GM12878 (cell line): ENCODE results near the gene TGFBR1.

Experiments used
- ATF7 ChIP-seq: fragments of 450-650 bp; IDR thresholded peaks from 2 replicates; pipeline ENCODE4 v1.6.1; 2016; ENCODE audit warnings: low read depth, mild to moderate bottlenecking
- CREB1 ChIP-seq: IDR thresholded peaks from 2 replicates; pipeline ENCODE4 v1.6.1; 2012; ENCODE audit warnings: low read depth, mild to moderate bottlenecking, inconsistent platforms
- CTCF ChIP-seq, 3 experiments: IDR thresholded peaks in 2 of 3; conservative IDR thresholded peaks in 1 of 3; 2 replicates each; pipeline ENCODE4 v1.5.1; 2011; ENCODE audit warnings: low read depth in 3 of 3, low read length in 3 of 3, mild to moderate bottlenecking in 3 of 3, control low read depth in 2 of 3, moderate library complexity in 2 of 3, inconsistent platforms in 1 of 3, mixed read lengths in 1 of 3; ENCODE audit not compliant: control insufficient read depth in 2 of 3, insufficient read depth in 1 of 3; ENCODE audit errors: extremely low read depth in 1 of 3
- ETV6 ChIP-seq, 2 experiments: fragments of 450-650 bp in 1 of 2; IDR thresholded peaks in 1 of 2; conservative IDR thresholded peaks in 1 of 2; 2 replicates each; pipeline ENCODE4 v1.6.1; 2014; ENCODE audit warnings: antibody characterized with exemption in 1 of 2, borderline replicate concordance in 1 of 2, low read depth in 1 of 2, mild to moderate bottlenecking in 1 of 2, moderate library complexity in 1 of 2
- KLF5 ChIP-seq: fragments of 450-650 bp; IDR thresholded peaks from 2 replicates; pipeline ENCODE4 v1.6.1; 2014; ENCODE audit warnings: mild to moderate bottlenecking; ENCODE audit not compliant: partially characterized antibody
- NFYB ChIP-seq: IDR thresholded peaks from 2 replicates; pipeline ENCODE4 v1.6.1; 2011; ENCODE audit warnings: low read depth, mild to moderate bottlenecking, low read length, improper control_type of control experiment, moderate library complexity; ENCODE audit not compliant: insufficient read depth

- TF ChIP-seq CTCF (IDR thresholded peaks at IDR 0.05 in 2 of 3, conservative IDR thresholded peaks at IDR 0.05 in 1 of 3; ENCODE audit: control insufficient read depth in 2 of 3, extremely low read depth in 1 of 3, insufficient read depth in 1 of 3, low read depth in 3 of 3, low read length in 3 of 3) (no peak), ETV6 (conservative IDR thresholded peaks at IDR 0.05 in 1 of 2, IDR thresholded peaks at IDR 0.05 in 1 of 2; ENCODE audit: borderline replicate concordance in 1 of 2, low read depth in 1 of 2) (no peak), ATF7 (no peak), KLF5 (no peak), NFYB (no peak), CREB1 (no peak)
Observed at GRCh38 chr9:99075246-99075912, 29.5 kb upstream of the TGFBR1 start.
